OCI-LY3 (cell line): ENCODE data around the gene CERKL.

Experiments used
- CTCF ChIP-seq: fragments of 200-600, 300-600 bp; sonication (generic); IDR thresholded peaks from 2 replicates; pipeline ENCODE4 v1.5.1; 2014; ENCODE audit warnings: antibody characterized with exemption, low read length, low read depth
- EZH2phosphoT487 ChIP-seq: fragments of 200-600 bp; shearing (Covaris generic); IDR thresholded peaks from 2 replicates; pipeline ENCODE4 v1.6.1; 2018; ENCODE audit warnings: antibody characterized with exemption, mixed run types, low read depth

DNA sequence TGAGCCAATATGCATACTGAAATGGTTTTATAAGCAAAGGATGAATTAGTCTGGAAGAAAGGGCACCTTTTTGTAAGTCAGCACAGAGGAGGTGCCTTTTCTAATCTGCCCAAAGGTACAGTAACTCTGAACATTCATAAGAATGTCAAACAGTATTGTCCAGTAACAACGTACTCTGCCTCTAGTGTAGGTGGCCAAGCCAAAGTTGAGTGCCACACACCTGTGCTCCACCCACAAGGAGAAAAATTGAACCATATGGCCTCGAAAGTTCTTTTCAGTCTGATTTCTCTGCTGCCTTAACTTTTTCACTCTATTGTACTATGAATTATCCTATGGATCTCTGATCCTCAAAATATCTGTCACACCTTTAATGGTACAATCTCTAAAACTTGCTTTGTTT is 86.8 kb downstream of the CERKL start:
- TF ChIP-seq CTCF = no peak
- no peak for TF ChIP-seq EZH2phosphoT487
